LoVo (cell line): ENCODE results near the gene MYBBP1A.
"Not testable (repeated sequence)": the region's sequence is repeated elsewhere in the genome, so short reads cannot be mapped to it uniquely, and the experiment has no call there.

Experiments
- DNase-seq: peaks from one replicate; pipeline ENCODE4 v3.0.0-alpha.2; 2016; ENCODE audit warnings: low spot score

Gene MYBBP1A

DNA sequence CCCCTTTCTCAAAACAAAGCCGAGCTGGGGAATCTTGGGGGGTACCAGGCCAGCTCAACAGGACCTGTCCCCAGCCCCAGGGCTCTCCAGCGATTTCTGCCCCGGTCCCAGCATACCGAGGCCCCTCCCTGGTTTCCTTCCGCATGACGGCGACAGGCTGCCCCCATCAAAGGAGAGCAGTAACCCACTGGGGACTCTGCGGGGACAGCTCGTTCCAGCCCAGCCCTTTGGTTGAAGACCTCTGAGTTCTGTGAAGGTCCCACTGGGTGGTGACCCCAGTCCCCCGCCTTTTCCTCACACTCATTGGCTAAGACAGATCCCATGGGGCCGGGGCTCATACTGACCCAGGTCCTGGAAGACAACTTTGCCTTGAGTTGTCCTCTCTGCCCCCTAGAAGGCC lies 33.2 kb upstream of the MYBBP1A start:
- no peak for DNase-seq

DNA sequence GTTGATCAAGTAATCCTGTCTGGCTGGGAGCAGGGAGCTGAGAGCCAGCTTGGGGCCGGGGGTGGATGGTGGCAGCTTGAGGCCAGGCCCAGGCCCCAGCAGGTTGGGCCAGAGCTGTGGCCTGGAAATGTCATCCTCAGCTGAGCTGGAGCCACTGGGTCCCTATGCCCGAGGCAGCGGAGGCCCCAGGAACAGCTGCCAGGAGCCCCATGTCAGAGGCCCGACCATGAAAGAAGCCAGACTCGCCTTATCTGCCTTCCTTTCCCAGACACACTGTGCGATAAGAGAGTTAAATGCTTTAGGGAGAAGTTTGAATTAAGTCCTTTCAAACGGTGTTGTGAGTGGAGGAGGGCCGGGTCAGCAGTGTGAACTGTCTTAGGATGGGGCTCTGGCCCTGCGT lies 32.6 kb upstream of the MYBBP1A start:
- no peak for DNase-seq

DNA sequence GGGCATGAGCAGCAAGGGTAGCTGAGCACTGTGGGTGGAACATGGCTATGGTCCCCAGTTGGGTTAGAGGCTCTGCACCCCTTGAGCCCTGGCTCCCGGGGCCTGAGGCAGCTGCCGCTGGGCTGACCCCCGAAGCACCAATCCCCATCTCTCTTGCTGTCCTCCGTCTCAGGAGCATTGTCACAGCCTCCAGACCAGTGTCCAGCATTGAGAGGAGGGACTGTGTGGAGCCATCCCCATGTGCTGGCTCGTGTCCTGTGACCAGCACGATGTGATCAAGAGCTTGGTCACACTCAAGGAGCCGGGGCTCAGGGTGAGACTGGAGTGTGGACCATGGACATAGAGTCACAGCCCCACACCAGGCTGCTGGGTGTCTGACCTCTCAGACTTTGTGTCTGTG lies 32.0 kb upstream of the MYBBP1A start:
- DNase-seq, result no peak

DNA sequence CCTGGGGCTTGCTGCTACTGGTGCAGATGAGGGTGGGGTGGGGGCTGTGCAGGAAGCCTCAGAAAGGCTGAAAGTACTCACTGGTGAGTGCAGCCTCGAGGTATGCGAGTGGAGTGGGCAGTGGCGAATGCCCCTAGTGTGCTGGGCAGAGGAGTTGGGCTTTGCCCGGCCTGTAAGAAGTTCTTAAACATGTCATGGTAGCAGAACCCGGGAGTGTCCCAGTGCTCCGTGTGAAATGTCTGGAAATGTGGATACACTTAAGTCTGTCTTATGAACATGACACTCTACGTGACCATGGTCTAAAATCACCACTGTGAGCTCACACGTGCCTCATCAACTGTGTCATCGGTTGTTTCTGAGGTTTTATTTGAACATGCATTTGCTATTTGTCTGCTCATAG lies 30.9 kb upstream of the MYBBP1A start:
- no peak for DNase-seq

DNA sequence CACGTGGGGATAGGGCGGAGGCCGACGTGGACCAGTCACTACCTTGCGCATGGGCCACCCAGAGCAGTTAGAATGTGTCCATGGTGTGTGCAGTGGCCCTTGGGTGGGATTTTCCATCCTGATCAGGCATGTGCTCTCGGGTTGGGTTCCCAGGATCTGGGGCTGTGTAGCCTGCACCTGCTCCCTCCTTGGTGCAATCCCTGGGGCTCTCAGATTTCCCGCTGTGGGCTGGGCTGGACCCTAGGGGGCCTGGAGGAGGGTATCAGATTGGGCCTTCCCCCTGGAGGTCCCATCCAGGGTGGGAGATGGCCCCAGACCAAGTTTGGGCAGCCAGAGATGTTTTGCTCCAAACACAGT lies 30.4 kb upstream of the MYBBP1A start:
- DNase-seq, result no peak

DNA sequence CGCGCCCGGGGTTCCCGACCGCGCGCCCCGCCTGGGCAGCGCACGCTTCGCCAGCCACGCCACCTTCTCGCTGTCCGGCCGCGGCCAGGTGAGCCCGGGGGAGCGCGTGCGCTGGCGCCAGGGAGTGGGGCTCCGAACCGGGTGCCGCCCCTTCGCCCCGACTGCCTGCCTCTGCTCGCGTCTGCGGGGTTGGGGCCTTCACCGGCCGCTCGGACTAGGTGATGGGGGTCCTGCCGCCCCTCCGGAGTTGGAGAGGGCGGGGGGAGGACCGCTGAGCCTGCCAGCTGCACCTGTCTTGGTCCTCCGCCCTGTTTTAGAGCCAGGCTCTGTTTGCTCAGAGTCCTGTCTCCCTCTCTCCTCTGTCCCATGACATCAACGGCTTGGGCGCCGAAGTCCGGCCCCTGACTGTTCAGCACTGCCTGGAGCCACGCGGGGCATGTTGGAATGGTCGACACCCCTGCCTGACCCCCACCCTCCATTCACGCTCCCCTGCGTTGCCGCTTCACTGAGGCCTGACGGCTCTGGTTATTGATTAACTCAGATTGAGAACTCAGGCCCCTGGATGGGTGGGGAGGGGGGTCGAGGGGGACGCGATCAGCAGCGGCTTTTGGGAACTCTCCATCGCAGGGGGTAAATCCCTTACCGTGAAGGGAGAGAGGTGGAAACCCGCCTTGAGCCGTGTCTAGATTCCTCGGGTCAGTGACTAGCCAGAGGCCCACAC lies 29.9 kb upstream of the MYBBP1A start:
- DNase-seq, result no peak

DNA sequence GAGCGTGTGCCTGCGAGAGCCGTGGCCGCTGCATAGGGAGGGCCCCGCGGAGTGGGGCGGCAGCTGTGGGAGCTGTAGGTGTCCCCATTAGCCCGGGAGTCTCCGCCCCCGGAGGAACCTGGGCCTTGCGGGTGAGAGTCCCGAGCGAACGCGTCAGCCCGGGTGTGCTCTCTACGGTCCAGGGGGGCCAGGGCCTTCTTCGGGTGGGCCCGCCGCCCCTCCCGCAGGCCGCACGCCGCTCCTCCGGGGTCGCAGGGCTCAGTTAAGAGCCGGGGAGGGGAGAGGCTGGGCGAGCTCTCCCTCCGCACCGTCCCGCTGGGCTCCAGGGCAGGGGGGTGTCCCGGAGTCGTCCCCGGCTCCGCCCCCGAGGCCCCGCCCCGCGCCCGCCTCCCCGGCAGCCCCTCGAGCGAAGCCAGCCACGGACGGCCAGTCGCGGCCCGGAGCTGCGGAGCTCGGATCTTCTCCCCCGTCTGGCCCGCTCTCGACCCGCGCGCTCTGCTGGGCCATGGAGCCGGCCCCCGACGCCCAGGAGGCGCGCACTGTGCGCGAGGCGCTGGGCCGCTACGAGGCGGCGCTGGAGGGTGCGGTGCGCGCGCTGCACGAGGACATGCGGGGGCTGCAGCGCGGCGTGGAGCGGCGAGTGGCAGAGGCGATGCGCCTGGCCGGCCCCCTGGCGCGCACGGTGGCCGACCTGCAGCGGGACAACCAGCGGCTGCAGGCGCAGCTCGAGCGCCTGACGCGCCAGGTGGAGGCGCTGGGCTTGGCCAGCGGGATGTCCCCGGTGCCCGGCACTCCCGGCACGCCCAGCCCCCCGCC lies 29.1 kb upstream of the MYBBP1A start, which contains the start of gene SMTNL2:
Gene SMTNL2 (plus strand): TSS at position 429 of the 816 bp plus-strand sequence. CDS start 77 bp downstream, at position 506.
- peak; percentile 9 for DNase-seq

DNA sequence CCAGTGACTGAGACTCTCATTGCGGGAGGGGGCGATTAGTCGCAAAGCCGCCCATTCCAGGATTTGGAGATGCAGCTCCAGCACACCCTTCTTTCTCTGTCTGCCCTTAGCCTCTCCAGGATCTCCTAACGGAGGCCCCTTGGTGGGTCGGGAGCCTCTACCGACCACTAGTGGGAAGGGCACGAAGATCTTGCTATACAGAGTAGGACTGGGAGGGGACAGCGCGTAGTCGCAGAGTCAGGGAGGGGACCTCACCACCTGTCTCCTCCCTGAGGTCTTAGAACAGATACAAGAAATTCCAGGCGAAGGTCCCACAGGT lies 28.6 kb upstream of the MYBBP1A start:
- DNase-seq, result no peak

DNA sequence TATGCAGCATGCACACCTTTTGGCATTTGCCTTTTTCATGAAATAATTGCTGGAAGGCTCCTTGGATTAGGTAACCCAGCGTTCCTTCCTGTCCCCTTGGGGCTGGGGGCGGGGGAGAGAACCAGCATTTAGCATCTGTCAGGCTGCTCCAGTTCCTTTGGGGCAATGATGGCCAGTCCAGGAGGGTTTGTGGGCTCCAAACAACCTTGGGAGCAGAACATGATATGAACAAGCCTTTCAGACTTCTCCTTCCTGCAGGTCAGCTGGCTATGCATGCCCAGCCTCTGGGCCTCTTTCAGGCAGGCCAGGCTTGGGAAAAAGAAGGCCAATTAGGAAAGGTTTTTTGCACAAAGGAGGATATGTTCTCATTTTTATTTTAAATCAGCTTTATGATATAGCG lies 28.0 kb upstream of the MYBBP1A start:
- no peak for DNase-seq

DNA sequence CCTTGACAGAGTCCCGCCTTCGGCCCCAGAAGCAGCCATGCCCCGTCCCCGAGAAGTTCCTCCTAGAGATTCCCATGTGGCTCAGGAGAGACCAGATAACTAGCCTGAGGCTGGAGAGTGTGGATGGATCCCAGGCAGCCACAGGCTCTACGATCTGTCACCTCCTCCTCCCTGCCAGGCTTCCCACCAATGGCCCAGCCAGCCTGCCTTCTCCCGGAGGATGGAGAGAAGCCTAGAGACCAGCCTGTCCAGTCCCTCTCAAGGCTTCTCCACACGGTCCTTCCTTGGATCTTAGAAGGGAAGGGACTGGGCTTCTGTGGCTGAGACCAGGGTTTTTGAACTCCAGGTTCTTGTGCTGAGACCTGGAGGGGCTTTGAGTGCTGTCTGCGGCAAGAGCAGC lies 27.5 kb upstream of the MYBBP1A start:
- DNase-seq, result no peak

DNA sequence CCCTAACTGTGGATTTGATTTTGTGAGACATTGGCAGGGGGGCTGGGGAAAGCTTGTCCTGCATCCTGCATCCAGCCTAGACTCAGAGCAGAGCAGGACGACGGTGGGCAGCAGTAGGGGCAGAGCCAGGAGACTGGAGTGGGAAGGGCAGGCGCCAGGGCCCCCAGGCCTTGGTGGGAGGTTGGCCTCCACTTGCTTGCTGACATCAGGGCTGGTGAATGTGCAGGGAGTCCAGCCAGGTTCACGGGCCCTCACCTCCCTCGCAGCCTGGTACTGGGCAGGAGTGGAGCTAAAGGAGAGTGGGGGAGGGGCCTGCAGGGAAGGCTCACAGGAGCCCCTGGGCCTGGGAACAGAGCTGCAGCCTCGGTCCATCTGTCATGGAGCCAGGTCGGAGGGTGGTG lies 26.9 kb upstream of the MYBBP1A start:
- no peak for DNase-seq

DNA sequence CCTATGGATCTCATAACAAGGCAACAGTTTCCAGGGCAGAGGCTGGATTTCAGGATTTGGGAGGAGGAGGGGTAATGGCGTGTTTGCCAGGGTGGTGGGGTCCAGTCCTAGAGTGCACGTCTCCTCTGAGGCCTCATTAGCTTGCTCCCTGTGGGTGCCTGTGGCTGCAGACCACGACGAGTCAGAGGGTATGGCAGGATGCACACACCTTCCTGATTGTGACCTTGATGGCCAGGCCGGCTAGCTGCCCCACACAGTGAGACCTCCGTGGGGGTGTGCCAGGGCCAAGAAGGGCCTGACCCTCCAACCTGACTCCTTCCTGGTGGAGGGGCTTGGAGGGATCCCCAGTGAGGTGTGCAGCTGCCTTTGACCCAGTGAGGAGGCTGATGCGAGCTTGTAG lies 25.1 kb upstream of the MYBBP1A start:
- DNase-seq, result no peak

DNA sequence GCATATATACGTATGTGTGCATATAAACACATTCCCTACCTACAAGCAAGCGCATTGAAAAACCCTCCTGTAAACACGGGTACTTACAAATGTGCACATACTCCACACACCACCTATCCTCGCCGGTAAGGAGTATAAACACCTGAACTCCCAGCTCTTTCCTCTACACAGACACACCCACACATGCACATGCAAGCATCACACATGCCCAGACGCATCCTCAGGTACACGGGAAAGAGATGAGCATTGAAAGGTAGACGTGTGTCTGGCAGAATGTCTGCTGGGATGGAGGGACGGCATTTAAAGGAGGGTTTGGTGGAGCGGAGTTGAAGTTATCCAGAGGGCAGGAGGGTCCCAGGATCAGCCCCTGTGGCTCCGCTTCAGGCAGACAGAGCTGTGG lies 24.5 kb upstream of the MYBBP1A start:
- DNase-seq, result no peak

DNA sequence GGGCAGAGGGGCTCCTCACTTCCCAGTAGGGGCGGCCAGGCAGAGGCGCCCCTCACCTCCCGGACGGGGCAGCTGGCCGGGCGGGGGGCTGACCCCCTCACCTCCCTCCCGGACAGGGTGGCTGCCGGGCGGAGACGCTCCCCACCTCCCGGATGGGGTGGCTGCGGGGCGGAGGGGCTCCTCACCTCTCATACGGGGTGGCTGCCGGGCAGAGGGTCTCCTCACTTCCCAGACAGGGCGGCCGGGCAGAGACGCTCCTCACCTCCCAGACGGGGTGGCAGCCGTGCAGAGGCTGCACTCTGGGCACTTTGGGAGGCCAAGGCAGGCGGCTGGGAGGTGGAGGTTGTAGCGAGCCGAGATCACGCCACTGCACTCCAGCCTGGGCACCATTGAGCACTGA lies 23.2 kb upstream of the MYBBP1A start:
- DNase-seq, result not testable (repeated sequence)

DNA sequence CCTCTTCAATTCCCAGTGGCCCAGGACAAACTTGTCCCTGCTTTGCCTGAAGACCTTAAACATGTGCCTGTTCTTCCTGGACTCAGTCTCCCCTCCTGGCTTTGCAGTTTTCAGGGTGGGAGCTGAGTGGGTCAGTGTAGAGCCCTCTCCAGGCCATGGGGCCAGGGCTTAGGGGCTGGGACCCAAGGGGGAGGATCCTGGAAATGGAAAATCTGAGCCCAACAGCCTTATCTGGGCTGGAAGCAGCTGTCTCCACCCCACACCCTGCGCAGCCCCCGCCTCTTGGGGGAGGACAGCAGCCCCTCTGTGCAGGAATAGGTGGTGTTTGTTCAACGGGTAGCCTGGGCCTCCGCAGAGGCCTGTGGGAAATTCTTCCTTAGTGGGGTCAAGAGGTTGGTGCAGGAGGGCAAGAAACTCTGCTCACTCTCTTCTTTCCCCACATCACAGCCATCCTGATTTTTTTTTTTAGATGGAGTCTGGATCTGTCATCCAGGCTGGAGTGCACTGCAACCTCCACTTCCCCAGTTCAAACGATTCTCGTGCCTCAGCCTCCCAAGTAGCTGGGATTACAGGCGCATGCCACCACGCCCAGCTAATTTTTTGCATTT lies 22.3 kb upstream of the MYBBP1A start:
- no peak for DNase-seq

DNA sequence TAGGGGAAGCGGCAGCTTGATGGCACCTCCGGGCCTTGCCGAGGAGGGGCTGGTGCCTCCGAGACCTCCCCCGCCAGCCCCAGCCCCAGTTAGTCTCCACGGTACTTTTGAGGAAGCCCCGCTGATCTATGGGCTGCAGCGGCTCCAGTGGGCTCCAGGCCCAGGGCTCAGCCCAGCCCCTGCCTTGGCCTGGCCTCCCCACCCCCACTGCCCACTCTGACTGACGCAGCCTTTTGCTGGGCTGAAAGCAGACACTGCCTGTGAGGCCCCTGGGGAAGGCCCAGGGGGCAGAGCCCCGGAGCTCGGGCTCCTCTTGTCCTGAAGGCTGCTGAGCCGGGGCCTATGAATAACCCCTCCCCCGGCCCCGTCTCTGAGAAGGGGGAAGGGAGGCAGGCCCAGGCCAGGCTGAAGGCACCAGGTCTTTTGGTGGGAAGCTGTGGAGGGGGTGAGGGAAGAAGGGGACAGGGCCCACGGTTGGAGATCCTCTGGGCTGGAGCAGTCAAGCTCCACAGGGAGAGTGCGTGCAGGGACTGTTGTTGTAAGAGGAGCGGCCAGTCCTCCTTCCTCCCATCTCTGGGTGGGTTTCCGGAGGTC lies 21.6 kb upstream of the MYBBP1A start:
- DNase-seq, result no peak

DNA sequence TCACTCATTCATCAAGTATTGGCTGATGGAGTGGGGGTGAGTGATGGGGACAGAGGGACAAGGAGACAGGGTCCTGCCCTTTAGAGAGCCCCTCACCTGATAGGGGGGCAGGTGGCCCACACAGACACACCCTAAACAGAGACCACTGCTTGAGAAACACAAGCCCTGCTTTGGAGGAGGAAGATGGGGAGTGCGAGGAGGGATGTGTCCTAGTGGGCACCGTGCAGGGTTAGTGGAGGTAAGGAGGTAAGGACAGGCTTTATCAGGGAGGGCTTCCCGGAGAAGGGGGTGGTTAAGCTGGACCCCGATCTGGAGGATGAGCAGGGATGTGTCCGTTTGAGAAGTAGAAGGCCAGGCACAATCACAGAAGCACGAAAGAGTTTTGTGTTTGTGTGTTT lies 21.0 kb upstream of the MYBBP1A start:
- no peak for DNase-seq

DNA sequence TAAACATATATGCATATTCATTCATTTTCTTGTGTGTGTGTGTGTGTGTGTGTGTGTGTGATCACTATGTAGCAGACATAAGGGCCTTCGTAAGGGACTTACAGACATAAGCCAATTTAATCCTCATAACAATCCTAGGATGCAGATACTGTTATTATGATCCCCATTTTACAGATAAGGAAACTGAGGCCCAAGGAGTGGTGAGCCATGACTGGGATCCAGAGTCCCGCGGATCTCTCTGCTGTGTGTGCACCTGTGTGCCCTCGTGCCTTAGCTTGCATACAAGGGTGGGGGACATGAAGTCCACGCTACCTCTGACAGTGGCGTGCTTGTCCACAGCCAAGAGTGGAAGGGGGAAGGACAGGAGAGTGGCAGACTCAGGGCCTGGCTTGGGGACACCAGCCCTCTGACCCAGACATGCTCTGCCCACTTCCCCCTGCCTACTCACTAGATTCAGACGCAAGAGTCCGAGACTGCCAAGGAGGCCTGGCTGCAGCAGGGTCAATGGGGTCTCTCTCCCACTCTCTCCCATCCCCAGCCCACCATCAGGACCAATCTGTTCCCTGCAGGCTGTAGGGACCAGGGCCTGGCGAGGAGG lies 19.4 kb upstream of the MYBBP1A start:
- no peak for DNase-seq

DNA sequence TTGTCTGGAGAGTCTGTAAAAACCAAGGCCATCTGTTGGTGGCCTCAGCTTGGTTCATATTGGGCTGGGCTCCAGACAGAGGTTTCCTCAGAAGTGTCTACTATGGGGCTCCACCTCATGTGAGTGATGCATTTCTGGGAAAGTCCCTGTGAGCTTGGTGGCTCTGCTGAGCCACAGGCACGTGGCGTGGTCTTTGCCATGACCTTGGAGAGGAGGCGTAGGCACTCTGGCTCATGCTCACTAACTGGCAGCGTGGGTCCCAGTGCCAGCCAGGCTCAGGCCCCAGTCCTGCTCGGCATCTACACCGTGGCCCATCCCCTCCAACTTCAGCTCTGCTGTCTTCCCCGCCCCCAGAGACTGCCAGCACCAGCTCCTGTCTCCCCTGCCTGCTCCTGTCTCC lies 18.5 kb upstream of the MYBBP1A start:
- DNase-seq, result no peak

DNA sequence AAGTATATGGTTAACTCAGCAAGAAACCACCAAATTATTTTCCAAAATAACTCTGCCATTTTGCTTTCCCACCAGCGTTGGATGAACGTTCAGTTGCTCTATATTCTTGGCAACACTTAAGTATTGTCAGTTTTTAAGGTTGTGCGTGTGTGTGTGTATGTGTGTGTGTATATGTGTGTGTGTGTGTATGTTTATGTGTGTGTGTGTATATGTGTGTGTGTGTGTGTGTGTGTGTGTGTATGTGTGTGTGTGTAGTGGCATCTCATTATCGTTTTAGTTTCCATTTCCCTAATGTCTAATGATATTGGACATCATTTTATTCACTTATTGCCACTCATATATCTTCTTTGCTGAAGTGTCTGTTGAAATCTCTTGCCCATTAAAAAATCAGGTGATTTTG lies 17.9 kb upstream of the MYBBP1A start:
- DNase-seq, result no peak

DNA sequence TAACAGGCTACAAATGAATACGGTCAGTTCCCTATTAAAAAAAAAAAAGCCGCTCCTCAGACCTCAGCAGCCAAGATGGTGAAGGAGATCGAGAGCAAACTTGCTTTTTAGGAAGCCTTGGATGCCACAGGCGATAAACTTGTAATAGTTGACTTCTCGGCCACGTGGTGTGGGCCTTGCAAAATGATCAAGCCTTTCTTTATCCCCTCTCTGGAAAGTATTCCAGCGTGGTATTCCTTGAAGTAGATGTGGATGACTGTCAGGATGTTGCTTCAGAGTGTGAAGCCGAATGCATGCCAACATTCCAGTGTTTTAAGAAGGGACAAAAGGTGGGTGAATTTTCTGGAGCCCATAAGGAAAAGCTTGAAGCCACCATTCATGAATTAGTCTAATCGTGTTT lies 16.9 kb upstream of the MYBBP1A start:
- DNase-seq, result no peak

DNA sequence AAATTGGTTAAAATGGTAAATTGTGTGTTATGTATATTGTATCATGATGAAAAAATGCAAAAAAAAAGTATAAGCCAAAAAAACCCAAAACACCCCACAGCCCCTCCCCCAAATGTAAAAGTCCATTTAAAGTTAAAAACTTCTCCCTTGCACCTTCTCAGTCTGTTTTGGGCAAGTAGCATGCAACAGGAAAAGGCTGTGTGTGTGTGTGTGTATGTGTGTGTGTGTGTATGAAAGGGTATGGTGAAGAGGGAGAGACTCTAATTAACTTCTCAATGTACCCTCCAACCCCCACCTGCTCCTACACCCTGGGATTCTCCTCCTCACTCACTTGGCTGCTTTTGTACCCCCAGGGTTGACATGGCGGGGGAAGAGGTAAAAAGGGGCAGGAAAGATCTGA lies 14.4 kb upstream of the MYBBP1A start:
- no peak for DNase-seq

DNA sequence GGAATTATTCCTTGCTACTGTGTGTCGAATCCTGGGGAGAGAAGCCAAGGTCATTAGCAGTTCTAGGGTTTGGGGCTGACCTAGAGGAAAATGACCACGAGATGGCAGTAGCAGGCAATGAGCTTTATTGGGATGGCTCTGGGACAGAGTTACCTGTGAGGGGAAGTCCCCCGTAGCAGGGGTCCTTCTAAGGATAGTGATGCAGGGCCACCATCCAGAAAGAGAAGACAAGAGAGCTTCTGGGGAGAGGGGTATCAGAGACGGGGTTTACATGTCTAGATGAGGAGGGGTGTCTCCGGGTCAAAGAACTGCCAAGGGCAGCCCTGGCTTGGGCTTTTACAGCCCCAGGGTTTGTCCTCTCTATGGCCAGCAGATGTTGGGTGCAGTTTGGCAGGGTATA lies 11.6 kb upstream of the MYBBP1A start:
- peak; percentile 60 for DNase-seq
